WTC11 (cell line): ENCODE results near the gene DUSP5. TPM values are rescaled to one million over a fixed set of nuclear protein-coding genes. Genes with fewer than 3 reads are reported as not detected.

ENCODE experiments used
- ATAC-seq: fragments of 200-7000 bp; cut with Tn5 transposase; 2 replicates; pipeline ENCODE4 v1.10.0; 2021; ENCODE audit warnings: mild to moderate bottlenecking, moderate library complexity
- CTCF ChIA-PET: fragments of 300-600 bp; sonication (Branson Sonifier 250); formaldehyde crosslinking; loops from one replicate; lab custom pipeline; 2021; ENCODE audit warnings: antibody characterized with exemption; lab: Charles Lee
- POLR2A ChIA-PET: fragments of 350-600 bp; sonication (Branson Sonifier 250); formaldehyde crosslinking; loops from one replicate; lab custom pipeline; 2021; ENCODE audit warnings: antibody characterized with exemption; lab: Charles Lee
- DNase-seq: peaks from one replicate; pipeline ENCODE4 v3.0.0; 2021; ENCODE audit warnings: low spot score
- H3K27ac Mint-ChIP-seq: 2 replicates; pipeline ENCODE4 v1.8.0; 2021; ENCODE audit warnings: mixed read lengths
- H3K27me3 Mint-ChIP-seq: 2 replicates; pipeline ENCODE4 v1.8.0; 2021; ENCODE audit warnings: low read depth, mild to moderate bottlenecking, moderate library complexity, mixed read lengths
- H3K36me3 Mint-ChIP-seq: 2 replicates; pipeline ENCODE4 v1.8.0; 2021; ENCODE audit warnings: mixed read lengths
- H3K4me1 Mint-ChIP-seq: 2 replicates; pipeline ENCODE4 v1.8.0; 2022; ENCODE audit warnings: mixed read lengths
- H3K4me3 Mint-ChIP-seq: 2 replicates; pipeline ENCODE4 v1.8.0; 2021; ENCODE audit warnings: mild to moderate bottlenecking, moderate library complexity, mixed read lengths
- H3K9me3 Mint-ChIP-seq: 2 replicates; pipeline ENCODE4 v1.8.0; 2021; ENCODE audit warnings: mixed read lengths
- E2F5 ChIP-seq: sonication (generic); formaldehyde crosslinking; IDR thresholded peaks from 2 replicates; pipeline ENCODE4 v1.8.1; 2022; ENCODE audit warnings: mild to moderate bottlenecking, moderate library complexity, missing genetic modification reagents
- ETV6 ChIP-seq: sonication (generic); formaldehyde crosslinking; IDR thresholded peaks from 2 replicates; pipeline ENCODE4 v1.8.1; 2022; ENCODE audit warnings: mild to moderate bottlenecking, missing genetic modification reagents
- FOXK1 ChIP-seq: sonication (generic); formaldehyde crosslinking; IDR thresholded peaks from 2 replicates; pipeline ENCODE4 v1.8.0; 2022; ENCODE audit warnings: mild to moderate bottlenecking, moderate library complexity, missing genetic modification reagents
- KAT7 ChIP-seq: sonication (generic); formaldehyde crosslinking; IDR thresholded peaks from 2 replicates; pipeline ENCODE4 v1.8.1; 2023; ENCODE audit warnings: missing genetic modification reagents, mild to moderate bottlenecking, borderline replicate concordance
- MXD4 ChIP-seq: fragments of 250-450 bp; sonication (Bioruptor Pico); IDR thresholded peaks from 2 replicates; pipeline ENCODE4 v1.8.0; 2021; ENCODE audit warnings: mild to moderate bottlenecking, moderate library complexity, borderline replicate concordance
- SOX15 ChIP-seq: fragments of 250-450 bp; sonication (Bioruptor Pico); IDR thresholded peaks from 2 replicates; pipeline ENCODE4 v1.9.0; 2021; ENCODE audit warnings: mild to moderate bottlenecking
- TEAD1 ChIP-seq: sonication (generic); formaldehyde crosslinking; IDR thresholded peaks from 2 replicates; pipeline ENCODE4 v1.8.0; 2022; ENCODE audit warnings: mild to moderate bottlenecking, missing genetic modification reagents
- ZNF219 ChIP-seq: sonication (generic); formaldehyde crosslinking; IDR thresholded peaks from 2 replicates; pipeline ENCODE4 v1.8.0; 2023; ENCODE audit warnings: missing genetic modification reagents, mild to moderate bottlenecking, borderline replicate concordance
- ZNF263 ChIP-seq: sonication (generic); formaldehyde crosslinking; IDR thresholded peaks from 2 replicates; pipeline ENCODE4 v1.8.1; 2022; ENCODE audit warnings: low read depth, mild to moderate bottlenecking, moderate library complexity, missing genetic modification reagents
- ZNF281 ChIP-seq: sonication (generic); formaldehyde crosslinking; IDR thresholded peaks from 2 replicates; pipeline ENCODE4 v1.8.0; 2023; ENCODE audit warnings: mild to moderate bottlenecking, missing genetic modification reagents
- ZNF396 ChIP-seq: fragments of 250-450 bp; sonication (Bioruptor Pico); IDR thresholded peaks from 2 replicates; pipeline ENCODE4 v1.8.0; 2021; ENCODE audit warnings: mild to moderate bottlenecking, moderate library complexity, borderline replicate concordance
- total RNA-seq: library from RNA; stranded (reverse); gene quantifications from 3 replicates; pipeline ENCODE4 v1.2.3, GENCODE V29; 2021
- TF ChIP-seq, protein P1 (sequence below): sonication (generic); formaldehyde crosslinking; IDR thresholded peaks from 2 replicates; pipeline ENCODE4 v1.8.0; 2022; ENCODE audit warnings: mild to moderate bottlenecking, missing genetic modification reagents
- TF ChIP-seq, protein P2 (sequence below): sonication (generic); formaldehyde crosslinking; IDR thresholded peaks from 2 replicates; pipeline ENCODE4 v1.8.0; 2022; ENCODE audit warnings: mild to moderate bottlenecking, missing genetic modification reagents
- TF ChIP-seq, protein P3 (sequence below): fragments of 250-450 bp; sonication (Bioruptor Pico); IDR thresholded peaks from 2 replicates; pipeline ENCODE4 v1.9.0; 2021; ENCODE audit warnings: mild to moderate bottlenecking
- TF ChIP-seq, protein P4 (sequence below): sonication (generic); formaldehyde crosslinking; IDR thresholded peaks from 2 replicates; pipeline ENCODE4 v1.8.1; 2023; ENCODE audit warnings: mild to moderate bottlenecking, missing genetic modification reagents, moderate library complexity
- TF ChIP-seq, protein P5 (sequence below): sonication (generic); formaldehyde crosslinking; IDR thresholded peaks from 2 replicates; pipeline ENCODE4 v1.8.1; 2022; ENCODE audit warnings: mild to moderate bottlenecking, missing genetic modification reagents, moderate library complexity, borderline replicate concordance
- TF ChIP-seq, protein P6 (sequence below): fragments of 200-600 bp; IDR thresholded peaks from 2 replicates; pipeline ENCODE4 v1.8.0; 2022; ENCODE audit warnings: antibody characterized with exemption

DUSP5 gene
- total RNA-seq, 1 experiment from 2014 or later: 55.1 TPM

DNA sequence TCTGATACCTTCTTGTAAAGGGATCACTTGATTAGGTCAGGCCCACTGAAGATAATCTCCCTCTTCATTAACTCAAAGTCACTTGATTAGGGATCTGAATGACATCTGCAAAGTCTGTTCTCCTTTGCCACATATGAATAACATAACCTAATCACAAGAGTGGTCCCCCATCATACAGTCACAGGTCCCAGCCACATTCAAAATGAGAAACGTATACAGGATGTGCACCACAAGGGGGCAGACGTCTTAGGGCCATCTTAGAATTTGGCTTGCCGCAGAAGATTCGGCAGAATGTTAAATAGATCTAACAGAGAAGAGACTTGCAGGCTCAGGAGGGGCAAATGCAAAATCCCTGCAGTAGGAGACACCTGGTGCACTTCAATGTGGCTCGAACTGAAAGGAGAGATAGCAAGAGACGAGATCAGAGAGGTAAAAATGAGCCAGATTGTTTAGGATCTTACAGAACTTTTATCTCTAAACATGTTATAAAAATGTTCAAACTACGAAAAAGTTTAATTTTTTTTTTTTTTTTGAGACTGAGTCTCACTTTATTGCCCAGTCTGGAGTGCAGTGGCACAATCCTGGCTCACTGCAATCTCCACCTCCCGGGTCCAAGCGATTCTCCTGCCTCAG lies 59.4 kb downstream of the DUSP5 start:
- H3K4me3 Mint-ChIP-seq: no peak overlapping the region
- no peaks in the 10 kb centered on the region for H3K36me3 Mint-ChIP-seq
- H3K27me3 Mint-ChIP-seq: no peaks in the 10 kb centered on the region
- CTCF ChIA-PET: interaction anchor here (1.6 kb wide), 1 partner anchor 246 kb away, joined by 4 read pairs; no protein-coding TSS in a partner anchor
- H3K27ac Mint-ChIP-seq: 0 out of 2 replicates have a peak overlapping the region, but pooled peaks have one; percentile 75
- H3K4me1 Mint-ChIP-seq: peaks cover 28% of the 10 kb centered on the region
- no peak for TF ChIP-seq MXD4
- TF ChIP-seq, protein P1, sequence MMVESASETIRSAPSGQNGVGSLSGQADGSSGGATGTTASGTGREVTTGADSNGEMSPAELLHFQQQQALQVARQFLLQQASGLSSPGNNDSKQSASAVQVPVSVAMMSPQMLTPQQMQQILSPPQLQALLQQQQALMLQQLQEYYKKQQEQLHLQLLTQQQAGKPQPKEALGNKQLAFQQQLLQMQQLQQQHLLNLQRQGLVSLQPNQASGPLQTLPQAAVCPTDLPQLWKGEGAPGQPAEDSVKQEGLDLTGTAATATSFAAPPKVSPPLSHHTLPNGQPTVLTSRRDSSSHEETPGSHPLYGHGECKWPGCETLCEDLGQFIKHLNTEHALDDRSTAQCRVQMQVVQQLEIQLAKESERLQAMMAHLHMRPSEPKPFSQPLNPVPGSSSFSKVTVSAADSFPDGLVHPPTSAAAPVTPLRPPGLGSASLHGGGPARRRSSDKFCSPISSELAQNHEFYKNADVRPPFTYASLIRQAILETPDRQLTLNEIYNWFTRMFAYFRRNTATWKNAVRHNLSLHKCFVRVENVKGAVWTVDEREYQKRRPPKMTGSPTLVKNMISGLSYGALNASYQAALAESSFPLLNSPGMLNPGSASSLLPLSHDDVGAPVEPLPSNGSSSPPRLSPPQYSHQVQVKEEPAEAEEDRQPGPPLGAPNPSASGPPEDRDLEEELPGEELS (CRISPR knock-in tag): no peak
- no peak for TF ChIP-seq E2F5 (CRISPR knock-in tag)
- TF ChIP-seq, protein P2, sequence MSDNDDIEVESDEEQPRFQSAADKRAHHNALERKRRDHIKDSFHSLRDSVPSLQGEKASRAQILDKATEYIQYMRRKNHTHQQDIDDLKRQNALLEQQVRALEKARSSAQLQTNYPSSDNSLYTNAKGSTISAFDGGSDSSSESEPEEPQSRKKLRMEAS: no peak
- TF ChIP-seq ETV6 (CRISPR knock-in tag): 0 out of 2 replicates have a peak, but pooled peaks have one; percentile 33
- no peak for TF ChIP-seq ZNF281 (CRISPR knock-in tag)
- TF ChIP-seq KAT7 (CRISPR knock-in tag): no peak
- no peak for TF ChIP-seq ZNF263 (CRISPR knock-in tag)
- TF ChIP-seq, protein P3, sequence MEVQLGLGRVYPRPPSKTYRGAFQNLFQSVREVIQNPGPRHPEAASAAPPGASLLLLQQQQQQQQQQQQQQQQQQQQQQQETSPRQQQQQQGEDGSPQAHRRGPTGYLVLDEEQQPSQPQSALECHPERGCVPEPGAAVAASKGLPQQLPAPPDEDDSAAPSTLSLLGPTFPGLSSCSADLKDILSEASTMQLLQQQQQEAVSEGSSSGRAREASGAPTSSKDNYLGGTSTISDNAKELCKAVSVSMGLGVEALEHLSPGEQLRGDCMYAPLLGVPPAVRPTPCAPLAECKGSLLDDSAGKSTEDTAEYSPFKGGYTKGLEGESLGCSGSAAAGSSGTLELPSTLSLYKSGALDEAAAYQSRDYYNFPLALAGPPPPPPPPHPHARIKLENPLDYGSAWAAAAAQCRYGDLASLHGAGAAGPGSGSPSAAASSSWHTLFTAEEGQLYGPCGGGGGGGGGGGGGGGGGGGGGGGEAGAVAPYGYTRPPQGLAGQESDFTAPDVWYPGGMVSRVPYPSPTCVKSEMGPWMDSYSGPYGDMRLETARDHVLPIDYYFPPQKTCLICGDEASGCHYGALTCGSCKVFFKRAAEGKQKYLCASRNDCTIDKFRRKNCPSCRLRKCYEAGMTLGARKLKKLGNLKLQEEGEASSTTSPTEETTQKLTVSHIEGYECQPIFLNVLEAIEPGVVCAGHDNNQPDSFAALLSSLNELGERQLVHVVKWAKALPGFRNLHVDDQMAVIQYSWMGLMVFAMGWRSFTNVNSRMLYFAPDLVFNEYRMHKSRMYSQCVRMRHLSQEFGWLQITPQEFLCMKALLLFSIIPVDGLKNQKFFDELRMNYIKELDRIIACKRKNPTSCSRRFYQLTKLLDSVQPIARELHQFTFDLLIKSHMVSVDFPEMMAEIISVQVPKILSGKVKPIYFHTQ (CRISPR knock-in tag): no peak
- TF ChIP-seq, protein P4, sequence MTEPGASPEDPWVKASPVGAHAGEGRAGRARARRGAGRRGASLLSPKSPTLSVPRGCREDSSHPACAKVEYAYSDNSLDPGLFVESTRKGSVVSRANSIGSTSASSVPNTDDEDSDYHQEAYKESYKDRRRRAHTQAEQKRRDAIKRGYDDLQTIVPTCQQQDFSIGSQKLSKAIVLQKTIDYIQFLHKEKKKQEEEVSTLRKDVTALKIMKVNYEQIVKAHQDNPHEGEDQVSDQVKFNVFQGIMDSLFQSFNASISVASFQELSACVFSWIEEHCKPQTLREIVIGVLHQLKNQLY (CRISPR knock-in tag): no peak
- no peak for TF ChIP-seq ZNF396 (CRISPR knock-in tag)
- no peak for TF ChIP-seq FOXK1
- TF ChIP-seq, protein P5, sequence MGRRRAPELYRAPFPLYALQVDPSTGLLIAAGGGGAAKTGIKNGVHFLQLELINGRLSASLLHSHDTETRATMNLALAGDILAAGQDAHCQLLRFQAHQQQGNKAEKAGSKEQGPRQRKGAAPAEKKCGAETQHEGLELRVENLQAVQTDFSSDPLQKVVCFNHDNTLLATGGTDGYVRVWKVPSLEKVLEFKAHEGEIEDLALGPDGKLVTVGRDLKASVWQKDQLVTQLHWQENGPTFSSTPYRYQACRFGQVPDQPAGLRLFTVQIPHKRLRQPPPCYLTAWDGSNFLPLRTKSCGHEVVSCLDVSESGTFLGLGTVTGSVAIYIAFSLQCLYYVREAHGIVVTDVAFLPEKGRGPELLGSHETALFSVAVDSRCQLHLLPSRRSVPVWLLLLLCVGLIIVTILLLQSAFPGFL (CRISPR knock-in tag): no peak
- TF ChIP-seq, protein P6, sequence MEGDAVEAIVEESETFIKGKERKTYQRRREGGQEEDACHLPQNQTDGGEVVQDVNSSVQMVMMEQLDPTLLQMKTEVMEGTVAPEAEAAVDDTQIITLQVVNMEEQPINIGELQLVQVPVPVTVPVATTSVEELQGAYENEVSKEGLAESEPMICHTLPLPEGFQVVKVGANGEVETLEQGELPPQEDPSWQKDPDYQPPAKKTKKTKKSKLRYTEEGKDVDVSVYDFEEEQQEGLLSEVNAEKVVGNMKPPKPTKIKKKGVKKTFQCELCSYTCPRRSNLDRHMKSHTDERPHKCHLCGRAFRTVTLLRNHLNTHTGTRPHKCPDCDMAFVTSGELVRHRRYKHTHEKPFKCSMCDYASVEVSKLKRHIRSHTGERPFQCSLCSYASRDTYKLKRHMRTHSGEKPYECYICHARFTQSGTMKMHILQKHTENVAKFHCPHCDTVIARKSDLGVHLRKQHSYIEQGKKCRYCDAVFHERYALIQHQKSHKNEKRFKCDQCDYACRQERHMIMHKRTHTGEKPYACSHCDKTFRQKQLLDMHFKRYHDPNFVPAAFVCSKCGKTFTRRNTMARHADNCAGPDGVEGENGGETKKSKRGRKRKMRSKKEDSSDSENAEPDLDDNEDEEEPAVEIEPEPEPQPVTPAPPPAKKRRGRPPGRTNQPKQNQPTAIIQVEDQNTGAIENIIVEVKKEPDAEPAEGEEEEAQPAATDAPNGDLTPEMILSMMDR: peak; percentile 63
- TF ChIP-seq TEAD1 (CRISPR knock-in tag): no peak
- no peak for TF ChIP-seq SOX15 (CRISPR knock-in tag)
- TF ChIP-seq ZNF219: no peak
- ATAC-seq: peak; percentile 83
- POLR2A ChIA-PET: interaction anchor here (0.7 kb wide), 1 partner anchor 26 kb away, joined by 3 read pairs; no protein-coding TSS in a partner anchor
- peaks cover 9% of the 10 kb centered on the region for H3K9me3 Mint-ChIP-seq
- peak; percentile 71 for DNase-seq
